Islet of Langerhans (tissue), 1 donor: ENCODE results near the gene OR5H2.

Experiments used
- FAIRE-seq: peaks from one replicate; lab custom pipeline; 2011; peaks lifted over from hg19 to GRCh38; lab: Jason Lieb, UNC

The OR5H2 gene

DNA sequence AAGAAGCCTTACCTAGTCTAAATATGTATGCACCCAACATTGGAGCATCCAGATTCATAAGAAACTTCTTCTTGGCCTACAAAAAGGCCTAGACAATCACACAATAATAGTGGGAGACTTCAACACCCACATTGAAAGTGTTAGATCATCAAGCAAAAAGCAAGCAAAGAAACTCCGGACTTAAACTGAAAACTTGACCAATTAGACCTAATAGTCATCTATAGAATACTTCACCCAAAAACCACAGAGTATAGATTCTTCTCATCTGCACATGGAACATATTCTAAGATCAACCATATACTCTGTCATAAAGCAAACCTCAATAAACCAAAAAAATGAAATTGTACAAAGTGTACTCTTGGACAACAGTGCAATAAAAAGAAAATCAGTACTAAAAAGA, 49.0 kb downstream of the OR5H2 start:
- FAIRE-seq = no peak
